Common myeloid progenitor, CD34-positive (primary cell): ENCODE data around the gene KRT1.
A peak's percentile ranks its signal among the peaks of the same experiment; 100 is the strongest.

ENCODE experiments used
- CTCF ChIA-PET: fragments of 350-600 bp; sonication (Branson Sonifier 250); formaldehyde crosslinking; loops from one replicate; lab custom pipeline; 2021; ENCODE audit warnings: antibody characterized with exemption; lab: Charles Lee
- POLR2A ChIA-PET: fragments of 350-600 bp; sonication (Branson Sonifier 250); formaldehyde crosslinking; loops from one replicate; lab custom pipeline; 2021; ENCODE audit warnings: antibody characterized with exemption; lab: Charles Lee
- DNase-seq, 3 donors: peaks; one replicate each; pipeline versions ENCODE4 v3.0.0 to v3.0.0-alpha.2; 2013
- H3K27ac ChIP-seq, 2 experiments: 1 replicate in 1 of 2; 2 replicates in 1 of 2; pipeline ENCODE4 v1.7.0; 2013; ENCODE audit warnings: inconsistent platforms in 2 of 2, low read length in 2 of 2, mild to moderate bottlenecking in 2 of 2, low read depth in 1 of 2, moderate library complexity in 1 of 2; ENCODE audit not compliant: severe bottlenecking in 2 of 2, insufficient read depth in 1 of 2, poor library complexity in 1 of 2
- H3K27me3 ChIP-seq, 5 experiments: replicated peaks in 2 of 5; 1 replicate in 3 of 5; 2 replicates in 2 of 5; pipeline versions ENCODE4 v1.6.1 to v1.7.0; 2013; ENCODE audit warnings: low read length in 4 of 5, mild to moderate bottlenecking in 2 of 5, moderate library complexity in 2 of 5, inconsistent platforms in 1 of 5; ENCODE audit not compliant: insufficient read depth in 5 of 5, control insufficient read depth in 4 of 5
- H3K36me3 ChIP-seq, 4 experiments: 1 replicate in 2 of 4; 2 replicates in 2 of 4; pipeline versions ENCODE4 v1.6.1 to v1.7.0; 2013; ENCODE audit warnings: low read length in 3 of 4, control low read depth in 1 of 4, mild to moderate bottlenecking in 1 of 4; ENCODE audit not compliant: control insufficient read depth in 4 of 4, insufficient read depth in 4 of 4
- H3K4me1 ChIP-seq, 4 experiments: 1 replicate in 3 of 4; 2 replicates in 1 of 4; pipeline versions ENCODE4 v1.6.1 to v1.7.1; 2013; ENCODE audit warnings: low read length in 3 of 4, mild to moderate bottlenecking in 3 of 4, control low read depth in 1 of 4, inconsistent platforms in 1 of 4, moderate library complexity in 1 of 4; ENCODE audit not compliant: control insufficient read depth in 4 of 4, insufficient read depth in 4 of 4; ENCODE audit errors: control extremely low read depth in 1 of 4
- H3K4me3 ChIP-seq, 7 experiments: 1 replicate in 4 of 7; 2 replicates in 3 of 7; pipeline versions ENCODE4 v1.5.1 to v1.7.0; 2013; ENCODE audit warnings: mild to moderate bottlenecking in 7 of 7, low read length in 6 of 7, moderate library complexity in 6 of 7, inconsistent platforms in 2 of 7, low read depth in 2 of 7, control low read depth in 1 of 7; ENCODE audit not compliant: insufficient read depth in 4 of 7, control insufficient read depth in 1 of 7; ENCODE audit errors: extremely low read depth in 1 of 7
- H3K9me3 ChIP-seq, 5 experiments: 1 replicate in 4 of 5; 2 replicates in 1 of 5; pipeline versions ENCODE4 v1.6.1 to v1.7.1; 2013; ENCODE audit warnings: low read length in 4 of 5, mild to moderate bottlenecking in 2 of 5, inconsistent platforms in 1 of 5, low read depth in 1 of 5, moderate library complexity in 1 of 5; ENCODE audit not compliant: control insufficient read depth in 4 of 5, insufficient read depth in 2 of 5; ENCODE audit errors: control extremely low read depth in 1 of 5
- WGBS: methylation state at CpG from one replicate; pipeline ENCODE4 v1.1.5; 2013; ENCODE audit not compliant: insufficient coverage; 5-methylcytosine and 5-hydroxymethylcytosine counted together

Gene KRT1

GRCh38 chr12:52631264-52631663, 48.9 kb downstream of the KRT1 start:
- no peak overlapping the region for H3K4me3 ChIP-seq
- DNase-seq: no peak
- no peaks in the 10 kb centered on the region for H3K36me3 ChIP-seq
- ChIA-PET CTCF (interaction anchor here (1.9 kb wide), 1 partner anchor 14 kb away, joined by 6 read pairs; no protein-coding TSS in a partner anchor), POLR2A (no interaction called here)
- peaks cover 15 to 63% (median 58%) of the 10 kb centered on the region in 4 experiments for H3K4me1 ChIP-seq
- 65% methylated on average over 4 of the region's 4 CpGs for WGBS
- H3K27ac ChIP-seq: no peak overlapping the region
- H3K27me3 ChIP-seq: no peaks in the 10 kb centered on the region
- no peaks in the 10 kb centered on the region for H3K9me3 ChIP-seq

DNA sequence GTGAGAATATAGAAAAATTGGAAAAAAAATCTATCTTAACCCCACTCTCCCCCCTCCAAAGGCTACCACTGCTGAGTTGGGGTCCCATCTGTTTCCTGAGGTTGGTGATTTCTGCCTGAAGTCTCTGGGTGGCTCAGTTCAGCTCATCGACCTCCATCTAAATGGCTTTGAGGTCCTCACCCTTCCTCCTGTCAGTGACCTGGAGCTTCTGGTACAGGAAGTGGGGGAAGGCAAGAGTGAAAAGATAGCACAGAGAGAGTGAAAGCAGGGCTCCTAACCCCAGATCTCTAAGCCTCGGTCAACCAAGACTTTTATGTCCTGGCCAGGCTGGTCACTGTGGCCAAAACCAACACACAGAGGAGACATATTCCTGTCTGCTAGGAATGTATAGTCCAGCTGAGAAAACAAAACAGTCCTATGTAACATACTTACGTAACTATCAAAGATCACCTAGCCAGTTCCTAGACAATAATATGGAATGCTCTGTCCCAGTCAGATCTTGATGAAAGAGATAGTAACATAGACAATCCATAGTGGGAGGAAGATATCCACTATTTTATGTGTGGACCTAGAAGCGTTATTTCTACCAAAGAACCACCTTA, 49.5 kb downstream of the KRT1 start:
- no CpG with 5 or more reads among the region's 4 CpGs for WGBS
- Histone ChIP-seq H3K4me3 (peak overlapping the region in 2 of 7 experiments; percentile 6 to 20), H3K27ac (peak overlapping the region in 1 of 2 experiments; percentile 27), H3K9me3 (no peaks in the 10 kb centered on the region), H3K27me3 (no peaks in the 10 kb centered on the region), H3K36me3 (no peaks in the 10 kb centered on the region), H3K4me1 (peaks cover 15 to 60% (median 56%) of the 10 kb centered on the region in 4 experiments)
- DNase-seq: peak in 2 of 3 donors; percentile 85
- CTCF ChIA-PET: interaction anchor here (1.9 kb wide), 1 partner anchor 14 kb away, joined by 6 read pairs; no protein-coding TSS in a partner anchor
- POLR2A ChIA-PET: no interaction called here

GRCh38 chr12:52630008-52630500, 50.2 kb downstream of the KRT1 start:
- H3K9me3 ChIP-seq: no peaks in the 10 kb centered on the region
- ChIA-PET POLR2A (no interaction called here), CTCF (interaction anchor here (1.9 kb wide), 1 partner anchor 13 kb away, joined by 6 read pairs; no protein-coding TSS in a partner anchor)
- 86% methylated on average over 5 of the region's 7 CpGs for WGBS
- no peak overlapping the region for H3K27ac ChIP-seq
- DNase-seq: no peak
- H3K4me3 ChIP-seq: peak overlapping the region in 1 of 7 experiments; percentile 20
- H3K36me3 ChIP-seq: no peaks in the 10 kb centered on the region
- H3K27me3 ChIP-seq: no peaks in the 10 kb centered on the region
- peaks cover 15 to 60% (median 56%) of the 10 kb centered on the region in 4 experiments for H3K4me1 ChIP-seq

DNA sequence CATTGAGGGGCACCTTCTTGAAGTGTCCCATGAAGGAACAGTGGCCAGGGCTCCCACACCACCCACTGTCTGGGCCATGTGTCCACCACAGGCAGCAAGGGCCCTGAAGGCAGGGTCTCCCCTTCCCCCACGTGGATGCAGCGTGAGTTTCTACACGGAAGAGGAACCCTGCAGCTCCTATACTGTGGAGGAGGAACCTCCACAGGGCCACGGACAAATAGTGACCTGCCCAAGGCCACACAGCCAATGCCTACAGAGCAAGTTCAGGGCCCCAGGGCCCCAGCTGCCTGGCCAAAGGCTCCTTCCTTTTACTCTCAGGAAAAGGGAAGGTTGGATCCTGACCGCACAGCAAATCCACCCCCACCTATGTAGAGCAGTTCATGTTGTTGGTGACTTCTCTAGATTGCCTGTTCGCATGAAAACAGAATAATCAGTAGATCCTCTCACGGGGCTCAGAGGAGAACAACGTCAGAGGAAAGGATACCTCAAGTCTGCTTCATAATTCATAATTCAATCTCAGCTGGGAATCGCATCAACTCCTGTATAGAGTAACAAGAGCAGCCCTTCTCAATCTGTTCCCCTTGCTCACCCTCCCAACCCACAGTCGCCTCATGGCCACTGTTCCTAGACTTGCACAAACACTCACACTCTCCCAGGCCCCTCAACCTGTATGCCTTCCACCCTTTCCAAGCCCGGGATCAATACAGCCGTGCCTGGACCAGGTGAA, 50.8 kb downstream of the KRT1 start:
- peak in 1 of 3 donors; percentile 24 for DNase-seq
- peaks cover 15 to 57% (median 56%) of the 10 kb centered on the region in 4 experiments for H3K4me1 ChIP-seq
- 65% methylated on average over 9 of the region's 12 CpGs for WGBS
- H3K36me3 ChIP-seq: no peaks in the 10 kb centered on the region
- ChIA-PET POLR2A (no interaction called here), CTCF (interaction anchor here (0.9 to 1.3 kb wide), 2 partner anchors 13 to 16 kb away, joined by 3 to 4 read pairs; no protein-coding TSS in a partner anchor)
- H3K27ac ChIP-seq: no peak overlapping the region
- H3K4me3 ChIP-seq: no peak overlapping the region
- no peaks in the 10 kb centered on the region for H3K9me3 ChIP-seq
- no peaks in the 10 kb centered on the region for H3K27me3 ChIP-seq

DNA sequence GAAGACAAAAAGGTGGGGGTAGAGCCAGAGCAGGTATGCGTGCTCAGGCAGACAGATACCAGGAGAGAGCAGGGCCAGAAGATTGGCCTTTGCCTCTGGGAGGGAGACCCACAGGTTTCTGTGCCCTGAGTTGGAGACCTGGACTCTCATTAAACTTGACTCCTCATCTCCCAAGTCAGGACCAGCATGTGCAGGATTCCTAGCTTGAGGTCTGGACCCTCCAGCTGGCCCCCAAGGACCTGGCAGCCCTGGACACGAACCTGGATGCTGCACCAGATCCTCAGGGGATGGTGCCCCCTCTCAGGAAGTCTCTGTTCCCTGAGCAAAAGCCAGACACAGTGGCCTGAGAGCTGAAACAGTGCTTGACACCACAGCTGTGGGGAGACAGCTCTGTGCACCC, 51.4 kb downstream of the KRT1 start:
- no peak overlapping the region for H3K27ac ChIP-seq
- DNase-seq: no peak
- POLR2A ChIA-PET: no interaction called here
- peaks cover 15 to 51% (median 50%) of the 10 kb centered on the region in 4 experiments for H3K4me1 ChIP-seq
- no peak overlapping the region for H3K4me3 ChIP-seq
- H3K36me3 ChIP-seq: no peaks in the 10 kb centered on the region
- no peaks in the 10 kb centered on the region for H3K9me3 ChIP-seq
- CTCF ChIA-PET: interaction anchor here (0.9 to 1.3 kb wide), 2 partner anchors 13 to 15 kb away, joined by 3 to 4 read pairs; no protein-coding TSS in a partner anchor
- 100% methylated on average over 2 of the region's 2 CpGs for WGBS
- no peaks in the 10 kb centered on the region for H3K27me3 ChIP-seq

- Histone ChIP-seq H3K27ac (no peak overlapping the region), H3K9me3 (peaks cover 0 to 2% (median 0%) of the 10 kb centered on the region in 5 experiments), H3K36me3 (no peaks in the 10 kb centered on the region), H3K27me3 (no peaks in the 10 kb centered on the region), H3K4me1 (peaks cover 15 to 44% (median 43%) of the 10 kb centered on the region in 4 experiments), H3K4me3 (no peak overlapping the region)
- WGBS: 82% methylated on average over 2 of the region's 4 CpGs
- DNase-seq: no peak
- POLR2A ChIA-PET: no interaction called here
- CTCF ChIA-PET: interaction anchor here (1.3 kb wide), 1 partner anchor 14 kb away, joined by 4 read pairs; no protein-coding TSS in a partner anchor
Measured at GRCh38 chr12:52628111-52628507, 52.1 kb downstream of the KRT1 start.
